ENCODE measurements around the gene EMILIN3. TPM values are rescaled to one million over a fixed set of nuclear protein-coding genes. Genes with fewer than 3 reads are reported as not detected.

The EMILIN3 gene
- total and polyA plus RNA-seq, 7 donors = 0.12 to 1.5 (median 0.47) TPM; not detected in 1

DNA sequence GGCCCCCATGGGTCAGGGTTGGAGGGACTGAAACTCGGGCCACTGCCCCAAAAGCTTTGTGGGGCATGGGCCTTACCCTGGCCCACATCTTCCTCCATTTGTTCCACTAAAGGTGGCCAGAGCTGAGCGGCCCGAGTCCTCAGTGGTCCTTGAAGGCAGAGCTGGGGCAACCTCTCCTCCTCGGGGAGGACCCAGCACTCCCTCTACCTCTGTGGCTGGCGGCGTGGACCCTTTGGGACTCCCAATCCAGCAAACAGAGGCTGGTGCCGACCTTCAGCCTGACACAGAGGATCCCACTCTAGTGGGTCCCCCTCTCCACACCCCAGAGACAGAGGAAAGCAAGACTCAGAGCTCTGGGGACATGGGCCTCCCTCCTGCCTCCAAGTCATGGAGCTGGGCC, 16.7 kb downstream of the EMILIN3 start:
- no peak overlapping the region for H3K27ac ChIP-seq
- H3K36me3 ChIP-seq (ENCODE audit: insufficient read depth in 1 of 2, low read depth in 1 of 2) = no peaks in the 10 kb centered on the region
- intact Hi-C loops (cut with DNase I) = no loop called here
- H3K9me3 ChIP-seq = no peaks in the 10 kb centered on the region
- H3K27me3 ChIP-seq (ENCODE audit: insufficient read depth in 3 of 3, low read length in 2 of 3) = no peaks in the 10 kb centered on the region
- no peak overlapping the region for H3K4me3 ChIP-seq
- peaks cover 7% of the 10 kb centered on the region for H3K4me1 ChIP-seq
- no peak for DNase-seq
- ATAC-seq = no peak
- TF ChIP-seq, protein P1, sequence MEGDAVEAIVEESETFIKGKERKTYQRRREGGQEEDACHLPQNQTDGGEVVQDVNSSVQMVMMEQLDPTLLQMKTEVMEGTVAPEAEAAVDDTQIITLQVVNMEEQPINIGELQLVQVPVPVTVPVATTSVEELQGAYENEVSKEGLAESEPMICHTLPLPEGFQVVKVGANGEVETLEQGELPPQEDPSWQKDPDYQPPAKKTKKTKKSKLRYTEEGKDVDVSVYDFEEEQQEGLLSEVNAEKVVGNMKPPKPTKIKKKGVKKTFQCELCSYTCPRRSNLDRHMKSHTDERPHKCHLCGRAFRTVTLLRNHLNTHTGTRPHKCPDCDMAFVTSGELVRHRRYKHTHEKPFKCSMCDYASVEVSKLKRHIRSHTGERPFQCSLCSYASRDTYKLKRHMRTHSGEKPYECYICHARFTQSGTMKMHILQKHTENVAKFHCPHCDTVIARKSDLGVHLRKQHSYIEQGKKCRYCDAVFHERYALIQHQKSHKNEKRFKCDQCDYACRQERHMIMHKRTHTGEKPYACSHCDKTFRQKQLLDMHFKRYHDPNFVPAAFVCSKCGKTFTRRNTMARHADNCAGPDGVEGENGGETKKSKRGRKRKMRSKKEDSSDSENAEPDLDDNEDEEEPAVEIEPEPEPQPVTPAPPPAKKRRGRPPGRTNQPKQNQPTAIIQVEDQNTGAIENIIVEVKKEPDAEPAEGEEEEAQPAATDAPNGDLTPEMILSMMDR (IDR thresholded peaks at IDR 0.05) = no peak
- 90 to 95% (median 94%) methylated on average over 7 of the region's 7 CpGs for WGBS, 3 donors

GRCh38 chr20:41349266-41349665, 17.4 kb downstream of the EMILIN3 start:
- Histone ChIP-seq H3K4me1 (peaks cover 7% of the 10 kb centered on the region), H3K4me3 (no peak overlapping the region), H3K27ac (no peak overlapping the region), H3K27me3 (ENCODE audit: insufficient read depth in 3 of 3, low read length in 2 of 3) (no peaks in the 10 kb centered on the region), H3K36me3 (ENCODE audit: insufficient read depth in 1 of 2, low read depth in 1 of 2) (no peaks in the 10 kb centered on the region), H3K9me3 (no peaks in the 10 kb centered on the region)
- DNase-seq = no peak
- intact Hi-C loops (cut with DNase I) = no loop called here
- 87 to 95% (median 91%) methylated on average over 2 of the region's 2 CpGs for WGBS, 3 donors
- TF ChIP-seq, protein P1 (IDR thresholded peaks at IDR 0.05) = no peak
- peak in 1 of 4 donors; percentile 51 for ATAC-seq

GRCh38 chr20:41348430-41349172, 18.0 kb downstream of the EMILIN3 start:
- WGBS, 3 donors = 58 to 72% (median 61%) methylated on average over 13 of the region's 13 CpGs
- ATAC-seq (peak in 2 of 4 donors; percentile 66 to 83), DNase-seq (no peak)
- Histone ChIP-seq H3K36me3 (ENCODE audit: insufficient read depth in 1 of 2, low read depth in 1 of 2) (no peaks in the 10 kb centered on the region), H3K4me3 (no peak overlapping the region), H3K27ac (no peak overlapping the region), H3K9me3 (no peaks in the 10 kb centered on the region), H3K4me1 (peaks cover 7% of the 10 kb centered on the region), H3K27me3 (ENCODE audit: insufficient read depth in 3 of 3, low read length in 2 of 3) (no peaks in the 10 kb centered on the region)
- TF ChIP-seq, protein P1 (IDR thresholded peaks at IDR 0.05) = no peak
- intact Hi-C loops (cut with DNase I) = no loop called here

DNA sequence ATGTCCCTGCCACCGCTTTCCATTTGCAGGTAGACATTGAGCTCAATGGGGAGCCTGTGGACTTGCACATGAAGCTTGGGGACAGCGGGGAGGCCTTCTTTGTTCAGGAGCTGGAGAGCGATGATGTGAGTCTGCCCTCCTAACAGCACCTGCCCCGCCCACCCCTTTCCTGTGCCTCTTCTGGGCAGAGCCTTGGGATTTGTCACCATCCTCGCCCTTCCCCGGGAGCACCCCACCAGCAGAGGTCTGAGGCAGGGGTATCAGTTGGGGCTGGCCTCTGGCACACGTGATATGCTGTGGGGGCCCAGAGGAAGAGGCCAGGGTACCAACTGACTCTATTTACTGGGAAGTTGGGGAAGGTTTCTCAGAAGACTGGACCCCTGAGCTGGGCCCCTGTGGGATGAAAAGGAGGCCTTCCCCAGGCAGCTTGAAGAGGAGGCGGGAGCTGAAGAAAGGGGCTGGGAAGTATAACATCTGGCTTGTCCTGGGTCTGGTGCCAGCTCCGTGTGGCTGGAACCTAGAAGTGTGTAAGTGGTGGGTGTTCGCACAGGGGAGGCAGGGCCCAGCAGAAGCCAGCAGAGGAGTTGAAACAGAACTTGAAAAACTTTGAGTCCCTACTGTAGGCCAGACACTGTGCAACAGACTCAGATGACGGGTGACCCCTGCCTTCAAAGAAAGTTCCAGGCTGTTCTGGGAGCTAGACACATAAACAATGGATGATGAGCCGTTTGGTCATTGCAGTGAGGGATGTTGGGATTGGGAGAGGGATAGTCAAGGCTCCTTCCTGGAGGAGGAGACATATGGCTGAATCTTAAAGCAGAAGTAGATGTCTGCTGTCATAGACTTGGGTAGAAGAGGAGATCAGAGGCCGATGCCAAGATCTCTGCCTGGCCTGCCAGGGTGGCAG, 18.8 kb downstream of the EMILIN3 start:
- TF ChIP-seq, protein P1 (IDR thresholded peaks at IDR 0.05) = no peak
- Histone ChIP-seq H3K36me3 (ENCODE audit: insufficient read depth in 1 of 2, low read depth in 1 of 2) (no peaks in the 10 kb centered on the region), H3K27ac (no peak overlapping the region), H3K4me1 (peaks cover 7% of the 10 kb centered on the region), H3K27me3 (ENCODE audit: insufficient read depth in 3 of 3, low read length in 2 of 3) (no peaks in the 10 kb centered on the region), H3K4me3 (no peak overlapping the region), H3K9me3 (no peaks in the 10 kb centered on the region)
- 77 to 81% (median 77%) methylated on average over 12 to 13 of the region's 13 CpGs for WGBS, 3 donors
- intact Hi-C loops (cut with DNase I) = no loop called here
- ATAC-seq (peak in 2 of 4 donors; percentile 2 to 33), DNase-seq (no peak)

Data from psoas muscle (tissue), 8 donors.